ENCODE measurements around the gene GLIPR1.
"Not testable (repeated sequence)": the region's sequence is repeated elsewhere in the genome, so short reads cannot be mapped to it uniquely, and the experiment has no call there.

Gene GLIPR1

DNA sequence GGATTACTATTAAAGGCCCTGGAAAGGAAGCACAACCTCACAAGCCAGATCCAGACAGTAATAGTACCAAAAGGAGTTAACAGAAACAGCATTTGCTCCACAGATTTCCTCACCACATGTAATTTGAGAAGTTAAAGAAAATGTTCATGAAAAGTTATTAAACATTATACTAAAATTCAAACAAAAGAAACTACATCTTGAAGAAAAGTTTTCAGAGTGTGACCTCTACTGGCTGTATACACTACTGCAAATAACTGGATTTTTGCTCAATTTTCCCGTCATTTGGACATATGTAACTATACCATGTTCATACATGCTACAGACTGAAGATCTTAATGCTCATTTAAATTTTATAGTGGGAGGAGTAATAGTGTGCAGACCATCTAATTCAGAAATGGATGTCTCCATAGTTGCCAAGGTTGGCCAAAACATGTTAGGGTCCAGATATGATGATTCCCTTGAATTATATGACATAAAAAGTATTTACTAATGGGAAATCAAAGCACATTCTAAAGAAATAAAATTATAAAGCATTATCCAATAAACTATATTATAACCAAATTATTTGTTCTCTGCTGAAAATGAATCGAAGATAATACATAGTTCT, 25.3 kb downstream of the GLIPR1 start:
- no peak overlapping the region for H3K27ac Mint-ChIP-seq
- no peak for DNase-seq
- TF ChIP-seq CTCF (IDR thresholded peaks at IDR 0.05) = peak; percentile 61
- H3K36me3 Mint-ChIP-seq (ENCODE audit: low read depth) = peaks cover 23% of the 10 kb centered on the region
- H3K9me3 Mint-ChIP-seq = no peaks in the 10 kb centered on the region
- H3K4me3 Mint-ChIP-seq = no peak overlapping the region
- no peaks in the 10 kb centered on the region for H3K27me3 Mint-ChIP-seq (ENCODE audit: low read depth, poor library complexity)
- H3K4me1 Mint-ChIP-seq = peaks cover 24% of the 10 kb centered on the region

DNA sequence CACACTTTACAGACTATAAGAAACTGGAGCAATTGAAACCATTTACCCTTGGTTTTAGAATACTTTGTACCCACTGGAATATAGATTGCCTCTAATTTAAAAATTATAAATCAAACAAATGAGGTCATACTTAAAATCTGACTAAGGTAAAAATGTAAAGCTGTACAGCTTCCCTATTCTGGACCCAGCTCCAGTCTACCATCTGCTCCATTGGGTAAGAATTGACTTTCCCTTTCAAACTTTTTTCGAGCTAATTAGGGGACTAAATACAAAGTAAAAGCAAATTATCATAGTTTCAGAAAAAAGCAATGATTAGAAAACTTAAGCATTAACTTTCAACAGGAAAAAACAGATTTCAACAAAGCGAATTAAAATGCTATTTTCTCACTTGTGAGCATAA, 26.5 kb downstream of the GLIPR1 start:
- no peak for DNase-seq
- Mint-ChIP-seq H3K4me3 (no peak overlapping the region), H3K27ac (no peak overlapping the region), H3K36me3 (ENCODE audit: low read depth) (peaks cover 23% of the 10 kb centered on the region), H3K4me1 (peaks cover 31% of the 10 kb centered on the region), H3K9me3 (no peaks in the 10 kb centered on the region), H3K27me3 (ENCODE audit: low read depth, poor library complexity) (no peaks in the 10 kb centered on the region)
- TF ChIP-seq CTCF (IDR thresholded peaks at IDR 0.05) = no peak

DNA sequence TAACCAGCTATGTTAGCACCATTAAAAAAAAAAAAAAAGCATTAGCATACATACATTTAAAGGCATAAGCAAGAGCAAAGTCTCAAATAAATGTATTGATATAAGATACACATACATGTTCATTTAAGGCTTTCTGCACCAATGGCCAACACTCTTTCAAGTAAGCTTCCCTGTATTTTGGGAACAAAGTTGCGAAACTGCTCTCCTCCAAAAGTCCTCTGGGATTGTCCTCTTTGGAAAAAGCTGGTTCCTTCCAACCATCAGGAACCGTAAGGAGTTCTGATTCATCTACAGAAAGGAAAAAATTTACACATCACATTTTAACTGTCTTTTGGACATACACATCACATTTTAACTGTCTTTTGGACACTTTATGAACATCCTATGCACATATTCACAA, 27.6 kb downstream of the GLIPR1 start:
- TF ChIP-seq CTCF (IDR thresholded peaks at IDR 0.05) = no peak
- peaks cover 23% of the 10 kb centered on the region for H3K36me3 Mint-ChIP-seq (ENCODE audit: low read depth)
- H3K4me3 Mint-ChIP-seq = no peak overlapping the region
- no peak overlapping the region for H3K27ac Mint-ChIP-seq
- peaks cover 32% of the 10 kb centered on the region for H3K4me1 Mint-ChIP-seq
- H3K27me3 Mint-ChIP-seq (ENCODE audit: low read depth, poor library complexity) = no peaks in the 10 kb centered on the region
- no peak for DNase-seq
- no peaks in the 10 kb centered on the region for H3K9me3 Mint-ChIP-seq

DNA sequence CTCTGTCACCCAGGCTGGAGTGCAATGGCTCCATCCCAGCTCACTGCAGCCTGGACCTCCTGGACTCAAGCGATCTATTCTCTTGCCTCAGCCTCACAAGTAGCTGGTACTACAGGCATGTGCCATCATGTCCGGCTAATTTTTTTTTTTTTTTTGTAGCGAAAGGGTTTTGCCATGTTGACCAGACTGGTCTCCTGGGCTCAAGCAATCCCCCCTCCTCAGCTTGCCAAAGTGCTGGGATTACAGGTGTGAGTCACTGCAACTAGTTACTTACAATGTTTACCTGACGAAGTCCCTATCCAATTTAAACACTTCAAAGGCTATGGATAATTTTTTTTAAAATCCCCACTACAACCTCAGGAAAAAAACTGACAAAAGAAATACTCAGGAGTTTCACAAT, 29.1 kb downstream of the GLIPR1 start:
- H3K9me3 Mint-ChIP-seq = no peaks in the 10 kb centered on the region
- H3K36me3 Mint-ChIP-seq (ENCODE audit: low read depth) = peaks cover 19% of the 10 kb centered on the region
- peak overlapping the region; percentile 99 for H3K4me3 Mint-ChIP-seq
- TF ChIP-seq CTCF (IDR thresholded peaks at IDR 0.05) = no peak
- H3K4me1 Mint-ChIP-seq = peaks cover 32% of the 10 kb centered on the region
- H3K27ac Mint-ChIP-seq = no peak overlapping the region
- no peaks in the 10 kb centered on the region for H3K27me3 Mint-ChIP-seq (ENCODE audit: low read depth, poor library complexity)
- DNase-seq = no peak

DNA sequence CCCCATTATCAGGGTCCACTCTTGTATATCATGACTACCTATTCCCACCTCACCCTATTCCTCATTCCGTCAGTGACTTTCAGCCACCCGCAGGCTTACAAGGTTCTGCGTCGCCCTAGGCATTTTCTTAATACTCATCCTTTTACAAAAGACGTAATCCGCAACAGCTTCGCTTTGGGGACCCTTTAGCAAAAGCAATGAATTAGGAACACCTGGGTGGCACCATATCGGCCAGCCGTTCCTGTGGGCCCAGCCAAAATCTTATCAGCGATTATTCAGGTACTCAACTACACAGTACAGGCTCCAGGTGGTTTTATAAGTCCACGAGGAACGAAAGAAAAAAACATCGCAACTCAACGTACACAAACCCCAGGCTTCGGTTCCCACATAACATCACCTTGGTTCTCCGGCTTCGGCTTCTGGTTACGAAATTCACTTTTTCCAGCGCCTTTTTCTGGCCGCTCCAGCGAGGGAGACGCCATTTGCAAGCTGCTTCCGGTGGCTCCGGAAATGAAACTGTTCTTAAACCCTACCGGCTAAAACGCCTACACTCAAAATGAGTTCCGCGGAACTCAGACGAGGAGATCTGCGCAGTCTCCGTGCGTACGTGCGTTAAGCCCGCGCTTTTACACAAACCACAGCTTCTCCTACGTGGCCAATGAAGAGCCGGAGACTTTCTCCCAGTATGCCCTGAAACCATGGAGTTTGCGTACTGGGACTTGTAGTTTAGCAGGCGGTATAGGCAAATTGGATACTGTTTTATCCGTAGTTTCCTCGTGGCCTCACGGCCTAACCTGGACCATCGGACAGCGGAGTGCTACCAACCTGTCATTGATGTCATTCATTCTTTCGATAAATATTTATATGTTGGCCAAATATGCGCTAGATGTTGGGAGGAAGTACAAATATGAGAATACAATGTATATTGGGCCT, 30.8 kb downstream of the GLIPR1 start, which contains the start of gene KRR1:
Gene KRR1, minus strand, starts transcription at position 494 of the 933 bp plus-strand sequence. Its CDS starts 12 bp downstream, at position 482.
- Mint-ChIP-seq H3K27ac (peak within 1 kb of the TSS; percentile 99), H3K27me3 (ENCODE audit: low read depth, poor library complexity) (no peaks in the 10 kb centered on the region), H3K4me1 (peaks cover 32% of the 10 kb centered on the region), H3K36me3 (ENCODE audit: low read depth) (peaks cover 8% of the 10 kb centered on the region), H3K9me3 (no peaks in the 10 kb centered on the region), H3K4me3 (peak within 1 kb of the TSS; percentile 99)
- TF ChIP-seq CTCF (IDR thresholded peaks at IDR 0.05) = no peak
- DNase-seq = peak; percentile 81

DNA sequence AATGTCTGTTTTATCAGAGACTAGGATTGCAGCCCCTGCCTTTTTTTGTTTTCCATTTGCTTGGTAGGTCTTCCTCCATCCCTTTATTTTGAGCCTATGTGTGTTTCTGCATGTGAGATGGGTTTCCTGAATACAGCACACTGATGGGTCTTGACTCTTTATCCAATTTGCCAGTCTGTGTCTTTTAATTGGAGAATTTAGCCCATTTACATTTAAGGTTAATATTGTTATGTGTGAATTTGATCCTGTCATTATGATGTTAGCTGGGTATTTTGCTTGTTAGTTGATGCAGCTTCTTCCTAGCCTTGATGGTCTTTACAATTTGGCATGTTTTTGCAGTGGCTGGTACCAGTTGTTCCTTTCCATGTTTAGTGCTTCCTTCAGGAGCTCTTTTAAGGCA, 40.7 kb downstream of the GLIPR1 start:
- peaks cover 15% of the 10 kb centered on the region for H3K4me1 Mint-ChIP-seq
- H3K4me3 Mint-ChIP-seq, DNase-seq, H3K27ac Mint-ChIP-seq: not testable (repeated sequence)
- peaks cover 16% of the 10 kb centered on the region for H3K27me3 Mint-ChIP-seq (ENCODE audit: low read depth, poor library complexity)
- peaks cover 15% of the 10 kb centered on the region for H3K36me3 Mint-ChIP-seq (ENCODE audit: low read depth)
- H3K9me3 Mint-ChIP-seq = peaks cover 47% of the 10 kb centered on the region

DNA sequence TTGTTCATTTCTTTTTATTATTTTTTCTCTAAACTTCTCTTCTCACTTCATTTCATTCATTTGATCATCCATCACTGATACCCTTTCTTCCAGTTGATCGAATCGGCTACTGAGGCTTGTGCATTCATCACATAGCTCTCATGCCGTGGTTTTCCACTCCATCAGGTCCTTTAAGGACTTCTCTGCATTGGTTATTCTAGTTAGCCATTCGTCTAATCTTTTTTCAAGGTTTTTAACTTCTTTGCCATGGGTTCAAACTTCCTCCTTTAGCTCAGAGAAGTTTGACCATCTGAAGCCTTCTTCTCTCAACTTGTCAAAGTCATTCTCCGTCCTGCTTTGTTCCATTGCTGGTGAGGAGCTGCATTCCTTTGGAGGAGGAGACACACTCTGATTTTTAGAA, 41.6 kb downstream of the GLIPR1 start:
- H3K4me3 Mint-ChIP-seq, DNase-seq, H3K27ac Mint-ChIP-seq: not testable (repeated sequence)
- peaks cover 47% of the 10 kb centered on the region for H3K9me3 Mint-ChIP-seq
- peaks cover 16% of the 10 kb centered on the region for H3K27me3 Mint-ChIP-seq (ENCODE audit: low read depth, poor library complexity)
- peaks cover 24% of the 10 kb centered on the region for H3K4me1 Mint-ChIP-seq
- H3K36me3 Mint-ChIP-seq (ENCODE audit: low read depth) = peaks cover 15% of the 10 kb centered on the region
